GM12892 (cell line): Measurements from ENCODE around the gene F8.

ENCODE experiments used
- POLR2A ChIP-seq: IDR thresholded peaks from 2 replicates; pipeline ENCODE4 v1.6.1; 2011; ENCODE audit warnings: low read depth, low read length, control low read depth
- POLR2AphosphoS5 ChIP-seq: IDR thresholded peaks from 2 replicates; pipeline ENCODE4 v1.6.1; 2011; ENCODE audit warnings: low read depth, low read length, control low read depth
- TAF1 ChIP-seq: IDR thresholded peaks from 2 replicates; pipeline ENCODE4 v1.6.1; 2011; ENCODE audit warnings: low read depth, mild to moderate bottlenecking, control low read depth, low read length, borderline replicate concordance

- TF ChIP-seq POLR2A (no peak), TAF1 (no peak), POLR2AphosphoS5 (no peak)
Measured at GRCh38 chrX:155055494-155055893, 33.0 kb upstream of the F8 start.
